K562 (cell line): Measurements from ENCODE around the gene MDK. TPM values are rescaled to one million over a fixed set of nuclear protein-coding genes. Genes with fewer than 3 reads are reported as not detected.

Experiments used
- BDP1 ChIP-seq: IDR thresholded peaks from 3 replicates; pipeline ENCODE4 v1.6.1; 2011; ENCODE audit not compliant: insufficient read length, insufficient read depth
- DNMT1 ChIP-seq: fragments of 450-650 bp; IDR thresholded peaks from 2 replicates; pipeline ENCODE4 v1.6.1; 2016; ENCODE audit warnings: antibody characterized with exemption, mild to moderate bottlenecking
- GTF3C2 ChIP-seq: IDR thresholded peaks from 3 replicates; pipeline ENCODE4 v1.6.1; 2011; ENCODE audit warnings: borderline replicate concordance, mild to moderate bottlenecking, moderate library complexity; ENCODE audit not compliant: insufficient read length; ENCODE audit errors: extremely low read depth
- KAT2B ChIP-seq: IDR thresholded peaks from one replicate; pipeline ENCODE4 v1.6.1; 2012; ENCODE audit warnings: low read depth, mild to moderate bottlenecking, control low read depth, inconsistent platforms, low read length, moderate library complexity
- MECOM ChIP-seq: fragments of 250-450 bp; sonication (Bioruptor Pico); IDR thresholded peaks from 2 replicates; pipeline ENCODE4 v1.8.0; 2022; ENCODE audit warnings: inconsistent platforms
- NCOA4 ChIP-seq: fragments of 450-650 bp; IDR thresholded peaks from 2 replicates; pipeline ENCODE4 v1.6.1; 2018; ENCODE audit warnings: mild to moderate bottlenecking; ENCODE audit not compliant: partially characterized antibody
- NFXL1 ChIP-seq: fragments of 450-650 bp; formaldehyde crosslinking; IDR thresholded peaks from 2 replicates; pipeline ENCODE4 v1.4.0; 2021; ENCODE audit warnings: mild to moderate bottlenecking
- PCBP2 ChIP-seq: fragments of 200-400 bp; formaldehyde crosslinking; IDR thresholded peaks from 2 replicates; pipeline ENCODE4 v1.6.1; 2018; ENCODE audit warnings: low read length, low read depth, mild to moderate bottlenecking, moderate library complexity; ENCODE audit not compliant: poor library complexity, severe bottlenecking
- RHOXF2B ChIP-seq: fragments of 250-450 bp; sonication (Bioruptor Pico); conservative IDR thresholded peaks from 2 replicates; pipeline ENCODE4 v1.5.1; 2021
- SREBF1 ChIP-seq: fragments of 150-350 bp; IDR thresholded peaks from 2 replicates; pipeline ENCODE4 v1.6.1; 2014; ENCODE audit warnings: antibody characterized with exemption, low read depth, low read length, borderline replicate concordance
- TAF9B ChIP-seq: fragments of 450-650 bp; IDR thresholded peaks from 2 replicates; pipeline ENCODE4 v1.6.1; 2018; ENCODE audit warnings: mild to moderate bottlenecking; ENCODE audit not compliant: partially characterized antibody
- TFE3 ChIP-seq: fragments of 450-650 bp; formaldehyde crosslinking; IDR thresholded peaks from 2 replicates; pipeline ENCODE4 v1.4.0; 2020; ENCODE audit warnings: mild to moderate bottlenecking, mixed read lengths
- TRIM24 ChIP-seq, 2 experiments: fragments of 450-650 bp; IDR thresholded peaks; 2 replicates each; pipeline ENCODE4 v1.6.1; 2016
- ZNF165 ChIP-seq: fragments of 250-450 bp; sonication (Bioruptor Pico); IDR thresholded peaks from 2 replicates; pipeline ENCODE4 v1.4.0; 2020; ENCODE audit warnings: borderline replicate concordance
- ZNF57 ChIP-seq: fragments of 450-650 bp; formaldehyde crosslinking; IDR thresholded peaks from 2 replicates; pipeline ENCODE4 v1.4.0; 2020; ENCODE audit warnings: mild to moderate bottlenecking, moderate library complexity
- ZNF785 ChIP-seq: fragments of 250-450 bp; sonication (Bioruptor Pico); IDR thresholded peaks from 2 replicates; pipeline ENCODE4 v1.4.0; 2020; ENCODE audit warnings: mild to moderate bottlenecking
- ZSCAN29 ChIP-seq: fragments of 450-650 bp; IDR thresholded peaks from 2 replicates; pipeline ENCODE4 v1.6.1; 2017
- polyA plus RNA-seq, 8 experiments: library from polyadenylated mRNA; depleted of rRNA in 4 of 8; stranded (reverse) in 5 of 8; unstranded in 3 of 8; fragments of >200 nt; fragmentation: Nextera tagmentation in 2 of 8; fragmentation: Illumina TruSeq in 1 of 8; extraction: Ambion mirVana in 2 of 8; extraction: Trizol in 1 of 8; gene quantifications; 2 replicates each; pipeline versions ENCODE4 v1.2.1 to v1.2.3, GENCODE V29; 2011 to 2014; ENCODE audit warnings: inconsistent platforms in 1 of 8, missing spikeins in 1 of 8
- total RNA-seq, 7 experiments: library from RNA; depleted of rRNA in 6 of 7; stranded (reverse); fragments of >200 nt in 6 of 7; fragmentation: Illumina TruSeq in 2 of 7; extraction: Trizol in 2 of 7; gene quantifications; 2 replicates each; pipeline versions ENCODE4 v1.2.1 to v1.2.3, GENCODE V29; 2011 to 2021; ENCODE audit warnings: low replicate concordance in 1 of 7
- TF ChIP-seq, protein P1 (sequence below), 2 experiments: fragments of 450-650 bp; IDR thresholded peaks; 2 replicates each; pipeline ENCODE4 v1.6.1; 2016
- TF ChIP-seq, protein P2 (sequence below), 2 experiments: fragments of 200-800 bp in 1 of 2; sonication (Bioruptor generic) in 1 of 2; sonication (generic) in 1 of 2; formaldehyde crosslinking in 1 of 2; IDR thresholded peaks in 1 of 2; conservative IDR thresholded peaks in 1 of 2; 2 replicates each; pipeline versions ENCODE4 v1.5.0 to v1.6.1; 2016 to 2020; ENCODE audit warnings: missing compliant biosample characterization in 1 of 2, missing genetic modification characterization in 1 of 2, missing genetic modification reagents in 1 of 2
- TF ChIP-seq, protein P3 (sequence below): fragments of 250-450 bp; sonication (Bioruptor Pico); IDR thresholded peaks from 2 replicates; pipeline ENCODE4 v1.8.0; 2021; ENCODE audit warnings: moderate library complexity, mild to moderate bottlenecking, inconsistent platforms

Gene MDK
- total and polyA plus RNA-seq, 9 of the 15 experiments (the other 6 are each of a cell fraction or from before 2014, with no cell fraction given), result 20.7 to 700 (median 350) TPM

DNA sequence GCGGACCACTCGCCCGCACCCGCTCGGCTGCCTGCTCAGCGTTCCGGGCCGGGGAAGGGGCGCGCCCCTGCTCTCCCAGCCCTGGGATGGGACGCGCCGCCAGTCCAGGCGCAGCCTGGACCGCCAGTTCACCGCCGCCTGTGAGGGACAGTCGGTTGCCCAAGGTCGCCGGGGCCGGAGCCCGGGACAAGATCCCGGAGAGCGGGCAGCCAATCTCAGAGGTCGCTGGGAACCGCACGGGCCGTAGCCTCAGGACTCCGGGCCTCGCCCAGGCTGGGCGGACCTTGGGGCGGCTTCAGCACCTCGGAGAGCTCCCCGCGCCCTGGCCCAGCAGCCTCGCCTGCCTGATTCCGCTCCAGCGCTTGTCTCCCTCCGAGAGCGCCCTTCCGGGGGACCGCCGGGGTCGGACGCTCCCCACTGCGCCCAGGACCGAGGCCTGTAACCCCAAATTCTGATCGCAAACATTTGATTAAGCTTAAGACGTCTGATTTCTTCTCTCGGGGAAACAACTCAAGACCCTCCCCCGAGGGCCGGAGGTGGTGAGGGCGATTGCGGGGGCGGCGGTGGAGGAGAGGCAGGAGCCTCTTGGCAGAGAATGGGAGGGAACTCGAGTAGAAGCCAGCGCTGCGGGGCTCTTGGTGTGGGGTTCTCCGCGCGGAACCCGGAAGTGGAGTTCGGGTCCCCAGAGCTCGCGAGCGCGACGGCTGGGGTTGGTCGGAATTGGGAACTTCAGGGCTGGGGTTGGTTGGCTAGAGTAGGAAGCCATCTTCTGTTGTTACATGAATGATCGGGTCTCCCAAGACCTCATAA lies 11.2 kb downstream of the MDK start (continued):
- TF ChIP-seq, protein P1, sequence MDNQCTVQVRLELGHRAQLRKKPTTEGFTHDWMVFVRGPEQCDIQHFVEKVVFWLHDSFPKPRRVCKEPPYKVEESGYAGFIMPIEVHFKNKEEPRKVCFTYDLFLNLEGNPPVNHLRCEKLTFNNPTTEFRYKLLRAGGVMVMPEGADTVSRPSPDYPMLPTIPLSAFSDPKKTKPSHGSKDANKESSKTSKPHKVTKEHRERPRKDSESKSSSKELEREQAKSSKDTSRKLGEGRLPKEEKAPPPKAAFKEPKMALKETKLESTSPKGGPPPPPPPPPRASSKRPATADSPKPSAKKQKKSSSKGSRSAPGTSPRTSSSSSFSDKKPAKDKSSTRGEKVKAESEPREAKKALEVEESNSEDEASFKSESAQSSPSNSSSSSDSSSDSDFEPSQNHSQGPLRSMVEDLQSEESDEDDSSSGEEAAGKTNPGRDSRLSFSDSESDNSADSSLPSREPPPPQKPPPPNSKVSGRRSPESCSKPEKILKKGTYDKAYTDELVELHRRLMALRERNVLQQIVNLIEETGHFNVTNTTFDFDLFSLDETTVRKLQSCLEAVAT (IDR thresholded peaks at IDR 0.05), result no peak
- TF ChIP-seq NCOA4 (no peak), NFXL1 (no peak), KAT2B (no peak), BDP1 (no peak), TRIM24 (IDR thresholded peaks at IDR 0.05) (no peak), TAF9B (no peak), ZNF785 (CRISPR knock-in tag) (no peak), RHOXF2B (CRISPR knock-in tag) (no peak), ZSCAN29 (0 out of 2 replicates have a peak, but pooled peaks have one; percentile 41), PCBP2 (no peak), GTF3C2 (no peak), TFE3 (no peak), DNMT1 (no peak), ZNF57 (CRISPR knock-in tag) (no peak), ZNF165 (no peak), SREBF1 (no peak), MECOM (CRISPR knock-in tag) (no peak)
- TF ChIP-seq, protein P2, sequence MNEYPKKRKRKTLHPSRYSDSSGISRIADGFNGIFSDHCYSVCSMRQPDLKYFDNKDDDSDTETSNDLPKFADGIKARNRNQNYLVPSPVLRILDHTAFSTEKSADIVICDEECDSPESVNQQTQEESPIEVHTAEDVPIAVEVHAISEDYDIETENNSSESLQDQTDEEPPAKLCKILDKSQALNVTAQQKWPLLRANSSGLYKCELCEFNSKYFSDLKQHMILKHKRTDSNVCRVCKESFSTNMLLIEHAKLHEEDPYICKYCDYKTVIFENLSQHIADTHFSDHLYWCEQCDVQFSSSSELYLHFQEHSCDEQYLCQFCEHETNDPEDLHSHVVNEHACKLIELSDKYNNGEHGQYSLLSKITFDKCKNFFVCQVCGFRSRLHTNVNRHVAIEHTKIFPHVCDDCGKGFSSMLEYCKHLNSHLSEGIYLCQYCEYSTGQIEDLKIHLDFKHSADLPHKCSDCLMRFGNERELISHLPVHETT (CRISPR knock-in tag; conservative IDR thresholded peaks at IDR 0.05 in 1 of 2, IDR thresholded peaks at IDR 0.05 in 1 of 2), result no peak
- TF ChIP-seq, protein P3, sequence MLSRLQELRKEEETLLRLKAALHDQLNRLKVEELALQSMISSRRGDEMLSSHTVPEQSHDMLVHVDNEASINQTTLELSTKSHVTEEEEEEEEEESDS (CRISPR knock-in tag), result no peak
